GM12878 (cell line): ENCODE results near the gene OS9. TPM values are rescaled to one million over a fixed set of nuclear protein-coding genes. Genes with fewer than 3 reads are reported as not detected.

Source experiments
- ATAC-seq: fragments of 200-7000 bp; cut with Tn5 transposase; 3 replicates; pipeline ENCODE4 v1.9.1; 2020; ENCODE audit warnings: mild to moderate bottlenecking, moderate library complexity
- BruUV-seq: library from RNA; stranded (reverse); fragments of 400-500 nt; replicated peaks from 2 replicates; lab custom pipeline; 2021; lab: Mats Ljungman, UMichigan
- CTCF ChIA-PET: fragments of 300-600 bp; sonication (Branson Sonifier 250); formaldehyde crosslinking; extraction: SDS; loops from one replicate; lab custom pipeline; 2021; ENCODE audit warnings: inconsistent platforms; lab: Yijun Ruan, JAX
- POLR2A ChIA-PET: fragments of 350-600 bp; formaldehyde crosslinking; extraction: SDS; loops from one replicate; lab custom pipeline; 2021; ENCODE audit warnings: inconsistent platforms; lab: Charles Lee
- RAD21 ChIA-PET: fragments of 300-600 bp; sonication (Branson Sonifier 250); formaldehyde crosslinking; loops from one replicate; lab custom pipeline; 2023; ENCODE audit warnings: antibody characterized with exemption; ENCODE audit not compliant: unreplicated experiment; lab: Charles Lee
- SMC1A ChIA-PET: fragments of 300-600 bp; sonication (Branson Sonifier 250); formaldehyde crosslinking; loops from one replicate; lab custom pipeline; 2023; ENCODE audit not compliant: unreplicated experiment, uncharacterized antibody; lab: Charles Lee
- DNase-seq: peaks from one replicate; pipeline ENCODE4 v3.0.0-alpha.2; 2011; ENCODE audit warnings: low read depth, low spot score
- FAIRE-seq: peaks from 3 replicates; lab custom pipeline; 2011; peaks lifted over from hg19 to GRCh38; lab: Jason Lieb, UNC
- H2AFZ ChIP-seq: 2 replicates; pipeline ENCODE4 v1.6.0; 2011; ENCODE audit warnings: low read depth, low read length, control low read depth; ENCODE audit not compliant: control insufficient read depth
- H3K27ac ChIP-seq: 2 replicates; pipeline ENCODE4 v1.5.1; 2011; ENCODE audit warnings: control low read depth; ENCODE audit not compliant: control insufficient read depth, insufficient read depth
- H3K27me3 ChIP-seq, 2 experiments: replicated peaks in 1 of 2; 2 replicates each; pipeline versions ENCODE4 v1.6.0 to v1.6.1; 2011; ENCODE audit warnings: low read length in 1 of 2; ENCODE audit not compliant: control insufficient read depth in 2 of 2, insufficient read depth in 2 of 2
- H3K36me3 ChIP-seq, 2 experiments: 2 replicates each; pipeline ENCODE4 v1.5.1; 2011; ENCODE audit warnings: low read length in 1 of 2; ENCODE audit not compliant: control insufficient read depth in 2 of 2, insufficient read depth in 2 of 2
- H3K4me1 ChIP-seq: 2 replicates; pipeline ENCODE4 v1.6.1; 2011; ENCODE audit warnings: mild to moderate bottlenecking, low read length, moderate library complexity, mixed read lengths; ENCODE audit not compliant: control insufficient read depth, insufficient read depth
- H3K4me2 ChIP-seq: 2 replicates; pipeline ENCODE4 v1.6.0; 2011; ENCODE audit warnings: control low read depth; ENCODE audit not compliant: control insufficient read depth, insufficient read depth
- H3K4me3 ChIP-seq: fragments of 200-600 bp; sonication (generic); 2 replicates; pipeline ENCODE4 v1.5.1; 2016
- H3K79me2 ChIP-seq: 2 replicates; pipeline ENCODE4 v1.6.0; 2011; ENCODE audit warnings: low read length; ENCODE audit not compliant: control insufficient read depth, insufficient read depth
- H3K9ac ChIP-seq: 2 replicates; pipeline ENCODE4 v1.8.0; 2011; ENCODE audit warnings: low read length, control low read depth, mixed read lengths; ENCODE audit not compliant: control insufficient read depth, insufficient read depth
- H3K9me3 ChIP-seq: replicated peaks from 3 replicates; pipeline ENCODE4 v1.5.1; 2011; ENCODE audit warnings: mild to moderate bottlenecking, low read length; ENCODE audit not compliant: control insufficient read depth, insufficient read depth
- H4K20me1 ChIP-seq: 2 replicates; pipeline ENCODE4 v1.6.0; 2011; ENCODE audit not compliant: control insufficient read depth, insufficient read depth
- BCLAF1 ChIP-seq: fragments of 450-650 bp; IDR thresholded peaks from 2 replicates; pipeline ENCODE4 v1.6.1; 2017; ENCODE audit warnings: antibody characterized with exemption, mild to moderate bottlenecking, moderate library complexity
- EZH2 ChIP-seq: IDR thresholded peaks from 2 replicates; pipeline ENCODE4 v1.6.1; 2012; ENCODE audit warnings: low read depth, mild to moderate bottlenecking, control low read depth, inconsistent platforms, low read length, borderline replicate concordance; ENCODE audit not compliant: control insufficient read depth
- WGBS: methylation state at CpG from one replicate; pipeline ENCODE4 v1.1.6; 2016; ENCODE audit warnings: low lambda C conversion rate; ENCODE audit not compliant: insufficient replicate concordance, insufficient coverage; ENCODE audit errors: missing lambda C conversion rate; 5-methylcytosine and 5-hydroxymethylcytosine counted together
- in situ Hi-C: fragments of 300-500 bp; cut with MboI; formaldehyde crosslinking; loops from 9 replicates; pipeline ENCODE4 v1.14.3; 2018; ENCODE audit warnings: mixed read lengths
- intact Hi-C: fragments of 100-400 bp; cut with micrococcal nuclease; formaldehyde crosslinking; loops from one replicate; pipeline ENCODE4 v1.14.2; 2022; ENCODE audit not compliant: unreplicated experiment
- polyA plus RNA-seq, 11 experiments: library from polyadenylated mRNA; depleted of rRNA in 4 of 11; unstranded in 6 of 11; stranded (reverse) in 5 of 11; fragments of >200 nt; fragmentation: Nextera tagmentation in 4 of 11; fragmentation: Illumina TruSeq in 1 of 11; extraction: Ambion mirVana in 4 of 11; extraction: Trizol in 1 of 11; gene quantifications; 1 replicate in 1 of 11; 2 replicates in 10 of 11; pipeline versions ENCODE4 v1.2.1 to v1.2.3, GENCODE V29; 2011 to 2016; ENCODE audit warnings: inconsistent platforms in 2 of 11, missing spikeins in 2 of 11, low read depth in 1 of 11
- total RNA-seq, 4 experiments: library from RNA; depleted of rRNA in 3 of 4; stranded (reverse); fragments of >200 nt in 3 of 4; fragmentation: Illumina TruSeq in 1 of 4; extraction: Trizol in 1 of 4; gene quantifications; 2 replicates each; pipeline versions ENCODE4 v1.2.1 to v1.2.3, GENCODE V29; 2013 to 2021

Gene OS9
- total and polyA plus RNA-seq, 10 of the 15 experiments (the other 5 are each of a cell fraction or from before 2014, with no cell fraction given) = 5.2 to 106 (median 79.1) TPM

GRCh38 chr12:57765698-57766463, 71.9 kb downstream of the OS9 start:
- SMC1A ChIA-PET = interaction anchor here (1.7 kb wide), 1 partner anchor 9 kb away, joined by 5 read pairs; no protein-coding TSS in a partner anchor
- 18% methylated on average over 40 of the region's 40 CpGs for WGBS
- peaks cover 11 to 23% of the 10 kb centered on the region in 2 experiments; a peak in 3 of 4 replicates for H3K27me3 ChIP-seq
- no peak overlapping the region for H3K27ac ChIP-seq
- RAD21 ChIA-PET = no interaction called here
- intact Hi-C loops = no loop called here
- peaks cover 22% of the 10 kb centered on the region for H3K4me1 ChIP-seq
- peaks cover 0 to 4% of the 10 kb centered on the region in 2 experiments; a peak in 2 of 4 replicates for H3K36me3 ChIP-seq
- no peak overlapping the region for H3K9ac ChIP-seq
- H2AFZ ChIP-seq = peak overlapping the region; percentile 81; the same call in 1 of the 2 replicates
- POLR2A ChIA-PET = interaction anchor here (0.8 kb wide), 1 partner anchor 24 kb away, joined by 3 read pairs; no protein-coding TSS in a partner anchor
- FAIRE-seq (no peak), DNase-seq (no peak)
- no TSS peak for BruUV-seq
- TF ChIP-seq EZH2 (0 out of 2 replicates have a peak, but pooled peaks have one; percentile 16), BCLAF1 (no peak)
- TF ChIP-seq, all 136 proteins: peak for 1
- ATAC-seq = peak; percentile 21
- H3K4me3 ChIP-seq = peak overlapping the region; percentile 65; the same call in 1 of the 2 replicates
- peak overlapping the region; percentile 95 for H3K4me2 ChIP-seq
- no peaks in the 10 kb centered on the region for H3K9me3 ChIP-seq
- no peaks in the 10 kb centered on the region for H4K20me1 ChIP-seq
- CTCF ChIA-PET = interaction anchor here (1.0 to 7.3 kb wide), 2 partner anchors 10 kb away, joined by 4 to 62 read pairs; partner anchors contain the start of gene MARCHF9
- in situ Hi-C loops = no loop called here
- H3K79me2 ChIP-seq = no peaks in the 10 kb centered on the region
